ENCODE measurements around the gene SH3GL1. TPM values are rescaled to one million over a fixed set of nuclear protein-coding genes. Genes with fewer than 3 reads are reported as not detected.

SH3GL1 gene
- polyA plus RNA-seq, 1 of the 3 experiments (the other 2 are of a cell fraction): 82.8 TPM

DNA sequence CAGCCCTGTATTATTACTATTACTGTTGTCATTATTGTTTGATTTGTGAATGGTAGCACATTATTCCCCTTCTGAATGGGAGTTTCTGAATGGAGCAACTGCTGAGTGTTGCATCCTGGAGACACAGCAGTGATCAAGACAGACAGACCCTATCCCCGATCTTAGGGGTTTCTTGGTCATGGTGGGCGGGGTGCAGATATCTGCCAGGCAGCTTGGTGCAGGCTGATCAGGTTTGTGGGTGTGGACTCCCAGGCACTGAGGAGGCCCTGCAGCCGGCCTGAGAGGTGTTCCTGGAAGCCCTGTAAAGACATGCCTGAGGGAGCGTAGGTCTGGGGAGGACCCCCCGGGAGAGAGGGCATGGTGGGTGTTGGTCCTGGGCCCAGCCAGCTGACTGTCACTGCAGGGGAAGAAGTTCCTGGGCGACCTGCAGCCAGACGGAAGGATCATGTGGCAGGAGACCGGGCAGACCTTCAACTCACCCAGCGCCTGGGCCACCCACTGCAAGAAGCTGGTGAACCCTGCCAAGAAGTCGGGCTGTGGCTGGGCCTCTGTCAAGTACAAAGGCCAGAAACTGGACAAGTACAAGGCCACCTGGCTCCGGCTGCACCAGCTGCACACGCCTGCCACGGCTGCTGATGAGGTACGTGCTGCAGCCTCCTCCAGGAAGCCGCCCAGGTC lies 54.9 kb downstream of the SH3GL1 start:
- 0 out of 2 replicates have a peak, but pooled peaks cover 5% of the 10 kb centered on the region for H3K79me2 ChIP-seq (ENCODE audit: insufficient read depth)
- no peak overlapping the region for H3K4me2 ChIP-seq
- H3K27ac ChIP-seq (ENCODE audit: low read depth in 2 of 2, low read length in 1 of 2): no peak overlapping the region
- H3K36me3 ChIP-seq (replicated peaks in 1 of 2; ENCODE audit: control insufficient read depth in 1 of 2, insufficient read depth in 2 of 2, low read length in 1 of 2): peaks cover 2 to 11% of the 10 kb centered on the region in 2 experiments
- DNase-seq: no peak
- ChIA-PET POLR2A (interaction anchor here (0.7 to 0.8 kb wide), 2 partner anchors 35 to 99 kb away, joined by 4 to 9 read pairs; partner anchors contain the start of gene YJU2), CTCF (interaction anchor here (0.7 to 4.7 kb wide), 5 partner anchors 17 to 99 kb away, joined by 3 to 50 read pairs (median 3); partner anchors contain the start of gene YJU2)
- H3K27me3 ChIP-seq (ENCODE audit: insufficient read depth): no peaks in the 10 kb centered on the region
- no peak overlapping the region for H3K4me3 ChIP-seq (ENCODE audit: low read depth in 2 of 2, low read length in 1 of 2)
- H2AFZ ChIP-seq (ENCODE audit: low read depth): no peak overlapping the region
- TF ChIP-seq FOSL2 (IDR thresholded peaks at IDR 0.05; ENCODE audit: borderline replicate concordance, low read depth): no peak
- TF ChIP-seq, protein P1, sequence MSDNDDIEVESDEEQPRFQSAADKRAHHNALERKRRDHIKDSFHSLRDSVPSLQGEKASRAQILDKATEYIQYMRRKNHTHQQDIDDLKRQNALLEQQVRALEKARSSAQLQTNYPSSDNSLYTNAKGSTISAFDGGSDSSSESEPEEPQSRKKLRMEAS (IDR thresholded peaks at IDR 0.05; ENCODE audit: low read depth): no peak
- no peak for TF ChIP-seq TAF1 (IDR thresholded peaks at IDR 0.05; ENCODE audit: borderline replicate concordance, low read depth, low read length)
- no peak for TF ChIP-seq SMC3 (IDR thresholded peaks at IDR 0.05; ENCODE audit: low read depth, low read length)
- TF ChIP-seq JUND (IDR thresholded peaks at IDR 0.05): no peak
- no peak for TF ChIP-seq RCOR1 (IDR thresholded peaks at IDR 0.05; ENCODE audit: low read length)
- TF ChIP-seq RAD21 (IDR thresholded peaks at IDR 0.05; ENCODE audit: low read length): no peak
- no peak for TF ChIP-seq MXI1 (IDR thresholded peaks at IDR 0.05; ENCODE audit: low read depth, low read length)
- no peak for TF ChIP-seq GABPA (IDR thresholded peaks at IDR 0.05; ENCODE audit: low read depth)
- no peak for TF ChIP-seq YY1 (IDR thresholded peaks at IDR 0.05; ENCODE audit: low read depth)
- no peak for TF ChIP-seq MEF2A (IDR thresholded peaks at IDR 0.05; ENCODE audit: borderline replicate concordance, low read depth)
- no peak for TF ChIP-seq EP300 (IDR thresholded peaks at IDR 0.05; ENCODE audit: borderline replicate concordance in 1 of 2, low read depth in 1 of 2, low read length in 1 of 2)
- TF ChIP-seq, protein P2, sequence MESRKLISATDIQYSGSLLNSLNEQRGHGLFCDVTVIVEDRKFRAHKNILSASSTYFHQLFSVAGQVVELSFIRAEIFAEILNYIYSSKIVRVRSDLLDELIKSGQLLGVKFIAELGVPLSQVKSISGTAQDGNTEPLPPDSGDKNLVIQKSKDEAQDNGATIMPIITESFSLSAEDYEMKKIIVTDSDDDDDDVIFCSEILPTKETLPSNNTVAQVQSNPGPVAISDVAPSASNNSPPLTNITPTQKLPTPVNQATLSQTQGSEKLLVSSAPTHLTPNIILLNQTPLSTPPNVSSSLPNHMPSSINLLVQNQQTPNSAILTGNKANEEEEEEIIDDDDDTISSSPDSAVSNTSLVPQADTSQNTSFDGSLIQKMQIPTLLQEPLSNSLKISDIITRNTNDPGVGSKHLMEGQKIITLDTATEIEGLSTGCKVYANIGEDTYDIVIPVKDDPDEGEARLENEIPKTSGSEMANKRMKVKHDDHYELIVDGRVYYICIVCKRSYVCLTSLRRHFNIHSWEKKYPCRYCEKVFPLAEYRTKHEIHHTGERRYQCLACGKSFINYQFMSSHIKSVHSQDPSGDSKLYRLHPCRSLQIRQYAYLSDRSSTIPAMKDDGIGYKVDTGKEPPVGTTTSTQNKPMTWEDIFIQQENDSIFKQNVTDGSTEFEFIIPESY (IDR thresholded peaks at IDR 0.05; ENCODE audit: borderline replicate concordance, low read depth): no peak
- H4K20me1 ChIP-seq (ENCODE audit: insufficient read depth): no peaks in the 10 kb centered on the region
- no peaks in the 10 kb centered on the region for H3K9me3 ChIP-seq
- 91% methylated on average over 8 of the region's 15 CpGs for WGBS (ENCODE audit: low lambda C conversion rate)
- H3K9me2 ChIP-seq: no peaks in the 10 kb centered on the region
- H3K4me1 ChIP-seq (ENCODE audit: control insufficient read depth in 1 of 2, insufficient read depth in 2 of 2, low read depth in 1 of 2, low read length in 1 of 2): peaks cover 0 to 11% of the 10 kb centered on the region in 2 experiments; a peak in 1 of 4 replicates
- no peak overlapping the region for H3K9ac ChIP-seq
- no peaks in the 10 kb centered on the region for H3F3A ChIP-seq (replicated peaks; ENCODE audit: insufficient read depth)
